OCI-LY1 (cell line): ENCODE results near the gene SPHK2.

Experiments used
- CTCF ChIP-seq: fragments of 200-600 bp; sonication (generic), shearing (Covaris generic); IDR thresholded peaks from 2 replicates; pipeline ENCODE4 v1.5.1; 2017; ENCODE audit warnings: mild to moderate bottlenecking, antibody characterized with exemption, low read length, moderate library complexity, mixed read lengths
- EZH2 ChIP-seq: fragments of 200-600 bp; sonication (generic), shearing (Covaris generic); IDR thresholded peaks from 2 replicates; pipeline ENCODE4 v1.8.0; 2017; ENCODE audit warnings: borderline replicate concordance, mixed run types, mild to moderate bottlenecking, antibody characterized with exemption, low read length, moderate library complexity, mixed read lengths

GRCh38 chr19:48578891-48579290 is 40.4 kb upstream of the SPHK2 start:
- TF ChIP-seq CTCF (no peak), EZH2 (no peak)
